Measurements from ENCODE around the gene ENPP1. TPM values are rescaled to one million over a fixed set of nuclear protein-coding genes. Genes with fewer than 3 reads are reported as not detected.
"Not testable (repeated sequence)": the region's sequence is repeated elsewhere in the genome, so short reads cannot be mapped to it uniquely, and the experiment has no call there.

The ENPP1 gene
- total RNA-seq, 1 donor from 2014 or later: 0.41 TPM

DNA sequence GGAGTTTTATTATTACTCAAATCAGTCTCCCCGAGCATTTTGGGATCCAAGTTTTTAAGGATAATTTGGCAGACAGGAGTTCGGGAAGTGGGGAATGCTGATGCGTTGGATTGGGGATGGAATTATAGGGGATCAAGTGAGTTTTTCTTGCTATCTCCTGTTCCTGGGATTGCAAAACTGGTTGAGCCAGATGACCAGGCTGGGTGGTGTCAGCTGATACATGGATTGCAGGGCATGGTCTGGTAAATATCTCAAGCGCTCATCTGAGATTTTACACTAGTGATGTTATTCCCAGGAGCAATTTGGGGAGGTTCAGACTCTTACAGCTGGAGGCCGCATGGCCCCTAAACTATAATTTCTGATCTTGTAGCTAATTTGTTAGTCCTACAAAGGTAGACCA lies 54.7 kb downstream of the ENPP1 start:
- FAIRE-seq (no peak), DNase-seq (ENCODE audit: low spot score in 2 of 2) (no peak)

DNA sequence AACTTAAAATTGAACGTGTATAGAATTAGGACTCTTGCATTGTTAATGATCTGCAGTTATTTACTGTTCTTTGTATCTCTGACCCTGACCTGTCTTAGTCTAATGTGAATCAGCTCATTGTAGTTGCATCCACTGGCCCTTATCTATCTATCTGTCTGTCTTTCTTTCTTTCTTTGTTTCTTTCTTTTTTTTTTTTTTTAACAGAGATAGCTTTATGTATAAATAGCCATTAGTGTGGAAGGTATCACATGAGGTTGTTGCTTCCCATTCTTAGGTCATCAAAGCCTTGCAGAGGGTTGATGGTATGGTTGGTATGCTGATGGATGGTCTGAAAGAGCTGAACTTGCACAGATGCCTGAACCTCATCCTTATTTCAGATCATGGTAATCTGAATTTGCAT lies 59.9 kb downstream of the ENPP1 start:
- DNase-seq (ENCODE audit: low spot score in 2 of 2): no peak
- FAIRE-seq: no peak

DNA sequence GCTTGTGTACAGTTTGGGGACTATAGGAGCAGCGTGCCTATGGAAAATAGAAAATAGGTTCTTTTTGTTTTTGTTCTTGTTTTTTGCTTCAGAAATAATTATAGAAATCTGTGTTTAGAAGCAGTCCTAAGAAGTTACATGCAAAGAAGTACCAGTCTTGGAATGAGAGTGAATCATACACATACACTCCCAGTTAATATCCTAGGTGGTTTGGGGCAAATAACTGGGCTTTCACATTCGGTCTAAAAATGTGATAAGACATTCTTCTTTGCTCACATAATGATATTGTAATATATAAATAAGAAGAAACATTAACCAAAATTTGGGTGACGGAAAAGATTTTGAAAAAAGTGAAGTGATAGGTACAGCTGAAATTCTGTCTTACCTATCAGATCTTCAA lies 61.0 kb downstream of the ENPP1 start:
- FAIRE-seq: no peak

DNA sequence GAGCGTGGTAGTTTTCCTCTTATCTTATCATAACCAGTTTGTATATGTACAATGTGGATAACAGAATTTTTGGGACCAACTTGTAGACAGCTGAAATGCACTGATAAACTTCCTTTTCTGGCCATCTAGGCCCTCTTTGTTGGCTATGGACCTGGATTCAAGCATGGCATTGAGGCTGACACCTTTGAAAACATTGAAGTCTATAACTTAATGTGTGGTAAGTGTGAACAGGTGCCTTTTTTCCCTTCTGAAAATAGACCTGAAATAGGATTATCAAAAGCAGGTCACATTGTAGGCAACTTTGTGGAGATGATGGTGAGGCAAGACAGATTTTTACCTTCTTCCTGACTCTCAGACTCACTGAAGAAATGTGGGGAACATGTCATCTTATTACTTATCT lies 67.8 kb downstream of the ENPP1 start:
- no peak for DNase-seq (ENCODE audit: low spot score in 2 of 2)
- no peak for FAIRE-seq

More for the DNA sequence above, 61.0 kb downstream of the ENPP1 start:
- DNase-seq (ENCODE audit: low spot score in 2 of 2): no peak

DNA sequence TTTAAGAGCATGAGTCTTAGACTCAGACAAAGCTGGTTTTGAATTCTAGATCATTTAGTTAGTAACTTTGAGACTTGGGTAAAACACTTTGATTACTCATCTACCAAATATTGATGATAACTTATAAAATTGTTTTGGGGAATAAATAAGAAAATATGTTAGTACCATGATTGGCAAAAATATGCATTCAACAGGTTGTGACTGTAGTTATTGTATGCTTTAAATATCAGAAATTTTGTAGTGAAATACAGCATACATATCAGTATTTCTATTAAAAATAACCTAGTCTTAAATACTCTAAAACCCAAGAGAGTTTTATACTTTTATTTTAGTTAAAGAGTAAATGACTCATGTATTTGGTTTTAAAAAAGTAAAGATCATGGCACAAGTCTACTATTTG lies 68.7 kb downstream of the ENPP1 start:
- FAIRE-seq: peak; percentile 8
- DNase-seq (ENCODE audit: low spot score in 2 of 2): no peak

DNA sequence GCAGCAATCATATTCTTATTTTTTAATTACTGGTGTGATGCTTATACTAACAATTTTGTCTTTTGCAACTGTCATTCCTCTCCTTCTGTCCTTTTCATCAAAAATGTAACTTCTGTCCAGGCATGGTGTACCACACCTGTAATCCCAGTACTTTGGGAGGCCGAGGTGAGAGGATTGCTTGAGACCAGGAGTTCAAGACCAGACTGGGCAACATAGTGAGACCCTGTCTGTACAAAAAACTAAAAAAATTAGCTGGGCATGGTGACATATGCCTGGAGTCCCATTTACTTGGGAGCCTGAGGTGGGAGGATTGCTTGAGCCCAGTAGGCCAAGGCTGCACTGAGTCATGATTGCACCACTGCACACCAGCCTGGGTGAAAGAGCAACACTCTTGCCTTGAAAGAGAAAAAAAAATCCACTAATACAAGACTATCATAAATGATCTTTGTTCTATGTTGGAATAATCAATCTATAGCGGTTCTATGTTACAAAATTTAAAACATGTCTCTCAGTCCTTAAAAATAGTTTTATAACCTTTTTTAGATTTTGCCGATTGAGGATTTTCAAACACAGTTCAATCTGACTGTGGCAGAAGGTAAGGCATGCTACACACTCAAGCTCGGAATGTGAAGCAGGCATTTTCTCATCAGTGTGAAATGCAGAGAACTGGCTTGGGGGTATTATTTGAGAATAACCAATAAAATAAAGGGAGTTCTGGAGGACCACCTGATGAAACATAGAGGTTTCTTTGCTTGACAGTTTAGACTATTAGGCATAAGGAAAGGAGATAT lies 70.4 kb downstream of the ENPP1 start:
- FAIRE-seq: no peak
- DNase-seq (ENCODE audit: low spot score in 2 of 2): no peak

DNA sequence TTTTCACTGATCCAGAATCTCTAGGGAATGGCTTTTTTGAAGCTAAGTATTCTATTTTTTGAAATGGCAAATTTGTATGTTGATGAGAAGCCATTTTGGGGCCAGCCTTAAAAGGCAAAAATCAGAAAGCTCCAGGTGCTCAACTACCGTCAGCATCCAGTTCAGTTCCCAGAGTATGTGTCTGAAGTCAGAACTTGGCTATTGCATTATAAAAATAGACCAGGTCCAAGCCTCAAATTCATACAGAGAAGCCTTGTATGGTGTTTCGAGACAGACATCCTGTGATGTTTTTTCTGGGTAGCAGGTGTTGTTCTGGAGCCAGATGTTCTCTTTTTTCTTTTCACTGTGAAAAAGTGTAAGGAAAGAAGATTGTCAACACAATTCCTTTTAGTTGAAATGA lies 75.2 kb downstream of the ENPP1 start:
- no peak for DNase-seq (ENCODE audit: low spot score in 2 of 2)
- FAIRE-seq: no peak

DNA sequence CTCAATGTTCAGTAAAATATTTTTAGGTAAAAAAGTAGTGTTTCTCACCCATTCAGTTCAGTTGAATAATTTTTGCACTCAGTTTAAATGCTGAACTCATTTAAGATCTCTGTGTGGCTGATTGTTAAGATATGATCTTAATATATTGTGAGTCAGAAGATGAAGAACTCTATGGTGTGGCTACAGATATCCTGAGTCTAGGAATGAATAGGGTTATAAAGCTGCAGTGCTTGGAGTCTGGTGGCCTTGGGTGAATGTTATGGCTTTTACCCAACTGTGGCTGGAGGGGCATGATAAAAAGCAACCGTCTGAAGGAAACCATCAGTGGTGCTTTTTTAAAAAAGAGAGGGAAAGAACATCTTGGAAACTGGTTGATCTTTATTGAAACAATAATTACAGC lies 77.4 kb downstream of the ENPP1 start:
- DNase-seq (ENCODE audit: low spot score in 2 of 2) (no peak), FAIRE-seq (no peak)

DNA sequence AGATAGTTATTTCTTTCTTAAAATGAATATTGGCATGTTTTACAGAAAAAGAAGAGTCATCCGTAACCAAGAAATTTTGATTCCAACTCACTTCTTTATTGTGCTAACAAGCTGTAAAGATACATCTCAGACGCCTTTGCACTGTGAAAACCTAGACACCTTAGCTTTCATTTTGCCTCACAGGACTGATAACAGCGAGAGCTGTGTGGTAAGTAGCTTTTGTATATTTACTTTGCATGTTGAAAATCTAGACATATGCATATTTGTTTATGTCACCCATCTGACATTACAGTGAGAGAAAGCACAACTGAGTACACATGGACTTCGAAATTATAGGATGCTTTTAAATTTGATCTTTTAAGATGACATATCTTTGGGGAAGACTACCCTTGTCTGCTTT lies 78.7 kb downstream of the ENPP1 start:
- DNase-seq (ENCODE audit: low spot score in 2 of 2): no peak
- FAIRE-seq: no peak

DNA sequence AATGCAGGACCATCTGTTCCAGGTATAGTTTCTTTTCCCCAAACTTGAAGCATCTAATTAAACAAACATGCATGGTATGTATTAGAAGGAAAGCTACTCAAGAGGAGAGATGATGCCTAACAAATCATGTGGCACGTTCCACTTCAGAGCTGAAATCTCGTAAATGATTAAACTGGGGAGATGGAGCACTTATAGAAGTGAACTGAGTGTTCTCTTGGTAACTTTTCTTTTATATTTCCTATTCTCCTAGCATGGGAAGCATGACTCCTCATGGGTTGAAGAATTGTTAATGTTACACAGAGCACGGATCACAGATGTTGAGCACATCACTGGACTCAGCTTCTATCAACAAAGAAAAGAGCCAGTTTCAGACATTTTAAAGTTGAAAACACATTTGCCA lies 82.3 kb downstream of the ENPP1 start:
- FAIRE-seq: no peak

DNA sequence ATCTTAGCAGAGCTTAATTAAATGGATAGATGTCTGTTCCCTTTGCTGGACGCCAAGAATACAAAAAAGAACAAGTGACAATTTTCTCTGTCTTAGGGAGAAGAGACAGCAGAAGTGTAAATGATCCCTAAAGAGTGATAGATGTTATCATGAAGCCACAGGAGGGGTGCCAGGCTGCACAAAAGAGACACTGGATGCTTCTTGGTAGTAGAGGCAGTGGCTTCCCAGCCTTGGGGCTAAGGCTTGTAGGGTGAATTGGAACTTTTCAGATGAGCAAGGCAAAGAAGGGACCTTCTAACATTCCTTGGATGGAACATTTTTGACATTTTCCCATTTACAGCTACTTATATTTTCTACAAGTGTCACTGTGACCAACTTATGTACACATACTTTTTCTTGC lies 85.4 kb downstream of the ENPP1 start:
- FAIRE-seq (no peak), DNase-seq (ENCODE audit: low spot score in 2 of 2) (no peak)

More for the DNA sequence above, 82.3 kb downstream of the ENPP1 start:
- DNase-seq (ENCODE audit: low spot score in 2 of 2): no peak

DNA sequence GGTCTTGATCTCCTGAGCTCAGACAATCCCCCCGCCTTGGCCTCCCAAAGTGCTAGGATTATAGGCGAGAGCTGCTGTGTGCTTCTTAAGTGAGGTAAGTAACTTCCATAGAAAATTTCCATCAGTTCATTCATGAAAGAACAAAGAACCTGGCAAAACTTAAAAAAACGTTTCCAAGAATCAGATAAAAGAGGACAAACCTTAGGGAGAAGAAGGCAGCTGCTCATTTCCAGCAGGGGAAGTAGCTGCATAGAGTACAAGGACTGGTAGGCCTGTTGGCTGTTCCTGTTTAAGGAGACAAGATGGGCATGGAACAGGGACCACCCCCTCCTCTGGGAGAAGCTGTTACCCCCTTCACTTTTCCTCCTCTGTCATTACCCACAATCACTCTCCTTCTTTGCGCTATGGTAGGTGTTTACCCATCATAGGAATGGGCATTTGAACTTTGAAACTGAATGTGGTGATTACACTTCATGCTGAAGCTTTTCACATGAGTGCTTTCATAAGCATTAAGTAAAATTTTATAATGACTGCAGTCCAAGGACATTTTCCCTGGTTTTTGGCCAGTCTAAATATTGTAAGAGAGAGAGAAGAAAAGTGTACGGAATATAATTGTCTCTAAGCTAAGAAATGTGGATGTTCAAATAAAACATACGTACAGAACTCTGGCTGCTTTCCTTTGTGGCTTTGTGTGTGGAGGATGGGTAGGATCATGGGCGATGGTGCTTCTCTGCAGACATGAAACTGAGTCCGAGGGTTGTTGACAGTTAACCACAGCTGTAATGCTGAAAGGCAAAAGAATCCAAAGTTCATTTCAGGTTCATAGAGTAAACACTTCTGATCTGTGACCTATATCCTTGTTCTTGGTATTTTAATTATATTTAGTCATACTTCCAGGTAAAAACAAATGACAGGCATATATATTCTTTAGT lies 86.9 kb downstream of the ENPP1 start:
- DNase-seq (ENCODE audit: low spot score in 2 of 2): no peak
- no peak for FAIRE-seq

DNA sequence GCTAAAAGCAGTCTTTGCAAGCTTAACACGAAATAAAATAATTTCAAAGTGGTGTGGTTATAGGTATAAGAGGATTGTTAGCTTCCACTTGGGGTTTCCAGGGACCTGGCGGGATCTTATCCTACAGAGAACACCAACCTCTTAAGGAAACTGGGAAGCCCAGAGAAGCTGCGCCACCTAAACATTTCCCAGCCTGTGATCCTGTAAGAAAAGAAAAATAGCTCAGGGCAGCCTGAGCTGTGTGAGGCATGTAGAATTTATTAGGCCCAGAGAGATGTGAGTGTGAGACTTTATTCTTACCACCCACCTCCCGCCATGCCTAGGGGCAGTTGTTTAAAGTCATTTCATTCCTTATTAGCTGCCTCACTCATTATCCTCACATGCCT lies 89.2 kb downstream of the ENPP1 start:
- DNase-seq (ENCODE audit: low spot score in 2 of 2) (no peak), FAIRE-seq (no peak)

DNA sequence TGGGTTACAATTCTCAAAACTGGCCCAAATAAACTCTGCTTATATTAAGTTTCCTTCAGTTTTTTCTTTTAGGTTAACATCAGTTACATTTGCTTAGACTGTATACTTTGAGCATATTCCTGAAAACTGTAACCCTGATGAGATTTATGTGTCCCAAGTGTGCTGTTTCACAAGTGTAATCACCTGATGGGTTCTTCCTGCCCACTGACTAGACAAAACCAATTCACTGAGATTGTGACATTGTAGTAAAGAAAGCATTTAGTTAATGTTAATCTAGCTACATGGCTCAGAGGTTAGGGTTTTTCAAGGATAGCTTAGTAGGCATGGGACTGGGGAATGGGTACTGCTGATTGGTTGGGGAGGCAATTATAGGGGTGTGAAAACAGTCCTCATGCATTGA lies 89.8 kb downstream of the ENPP1 start:
- FAIRE-seq: no peak

DNA sequence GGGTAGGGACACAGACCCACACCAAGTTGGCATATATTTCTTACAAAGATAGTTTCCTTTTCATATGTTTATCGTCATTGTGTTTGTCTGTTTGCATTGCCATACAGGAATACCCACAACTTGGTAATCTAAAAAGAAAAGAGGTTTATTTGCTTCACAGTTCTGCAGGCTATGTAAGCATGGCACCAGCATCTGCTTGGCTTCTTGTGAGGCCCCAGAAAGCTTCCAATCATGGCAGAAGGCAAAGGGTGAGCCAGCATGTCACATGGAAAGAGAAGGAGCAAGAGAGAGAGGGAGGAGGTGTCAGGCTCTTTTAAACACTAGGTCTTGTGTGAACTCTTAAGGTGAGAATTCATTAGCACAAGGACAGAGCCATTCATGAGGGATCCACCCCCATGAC lies 90.9 kb downstream of the ENPP1 start:
- no peak for FAIRE-seq

More for the DNA sequence above, 89.8 kb downstream of the ENPP1 start:
- no peak for DNase-seq (ENCODE audit: low spot score in 2 of 2)

DNA sequence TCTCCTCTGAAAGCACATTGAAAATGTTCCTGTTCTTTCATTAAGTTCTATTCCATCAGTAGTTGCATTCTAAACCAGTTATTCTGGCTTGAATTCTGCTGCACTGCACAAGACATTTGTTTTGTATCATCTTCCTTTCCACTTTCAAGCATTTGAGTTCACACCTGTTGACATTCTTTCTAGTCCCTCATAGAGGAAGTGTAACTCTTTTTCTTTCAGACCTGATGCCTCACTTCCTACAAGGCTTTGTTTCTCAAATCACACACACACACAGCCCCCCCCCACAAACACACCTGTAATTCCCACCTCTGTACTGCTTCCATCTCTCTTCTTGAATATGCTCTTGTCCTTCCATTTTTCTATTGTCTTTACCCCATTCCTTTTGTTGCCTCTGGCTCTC lies 92.4 kb downstream of the ENPP1 start:
- no peak for DNase-seq (ENCODE audit: low spot score in 2 of 2)
- no peak for FAIRE-seq

More for the DNA sequence above, 90.9 kb downstream of the ENPP1 start:
- no peak for DNase-seq (ENCODE audit: low spot score in 2 of 2)

DNA sequence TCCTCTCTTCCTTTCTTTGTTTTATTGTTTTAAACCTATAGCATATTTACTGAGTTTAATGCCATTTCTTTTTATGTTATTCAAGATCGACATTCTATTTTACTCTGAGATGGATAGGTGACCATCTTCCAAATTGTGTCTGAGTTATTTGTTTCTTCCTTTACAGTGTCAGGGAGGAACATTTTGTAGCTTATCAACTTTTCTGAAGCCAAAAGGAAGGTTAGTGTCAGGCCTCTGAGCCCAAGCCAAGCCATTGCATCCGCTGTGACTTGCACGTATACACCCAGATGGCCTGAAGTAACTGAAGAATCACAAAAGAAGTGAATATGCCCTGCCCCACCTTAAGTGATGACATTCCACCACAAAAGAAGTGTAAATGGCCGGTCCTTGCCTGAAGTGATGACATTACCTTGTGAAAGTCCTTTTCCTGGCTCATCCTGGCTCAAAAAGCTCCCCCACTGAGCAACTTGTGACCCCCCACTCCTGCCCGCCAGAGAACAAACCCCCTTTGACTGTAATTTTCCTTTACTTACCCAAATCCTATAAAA lies 93.6 kb downstream of the ENPP1 start:
- FAIRE-seq; DNase-seq (ENCODE audit: low spot score in 2 of 2): not testable (repeated sequence)

DNA sequence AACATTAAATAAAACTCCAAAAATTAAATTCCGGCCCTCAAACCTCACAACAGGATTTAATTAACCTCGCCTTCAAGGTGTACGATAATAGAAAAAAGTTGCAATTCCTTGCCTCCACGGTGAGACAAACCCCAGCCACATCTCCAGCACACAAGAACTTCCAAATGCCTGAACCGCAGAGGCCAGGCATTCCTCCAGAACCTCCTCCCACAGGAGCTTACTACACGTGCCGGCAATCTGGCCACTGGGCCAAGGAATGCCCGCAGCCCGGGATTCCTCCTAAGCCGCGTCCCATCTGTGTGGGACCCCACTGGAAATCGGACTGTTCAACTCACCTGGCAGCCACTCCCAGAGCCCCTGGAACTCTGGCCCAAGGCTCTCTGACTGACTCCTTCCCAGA lies 95.9 kb downstream of the ENPP1 start:
- FAIRE-seq: not testable (repeated sequence)

DNA sequence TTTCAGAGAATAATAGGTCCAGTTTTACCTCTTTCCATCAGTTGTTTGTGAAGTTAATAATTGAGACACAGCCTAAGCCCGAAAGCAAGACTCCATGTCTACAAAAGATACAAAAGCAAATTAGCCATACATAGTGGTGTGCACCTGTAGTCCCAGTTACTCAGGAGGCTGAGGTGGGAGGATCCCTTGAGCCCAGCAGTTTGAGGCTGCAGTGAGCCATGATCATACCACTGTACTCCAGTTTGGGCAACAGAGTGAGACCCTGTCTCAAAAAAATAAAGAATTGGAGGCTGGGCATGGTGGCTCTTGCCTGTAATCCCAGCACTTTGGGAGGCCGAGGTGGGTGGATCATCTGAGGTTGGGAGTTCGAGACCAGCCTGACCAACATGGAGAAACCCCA lies 101.0 kb downstream of the ENPP1 start:
- not testable (repeated sequence) for FAIRE-seq; DNase-seq (ENCODE audit: low spot score in 2 of 2)

More for the DNA sequence above, 95.9 kb downstream of the ENPP1 start:
- DNase-seq (ENCODE audit: low spot score in 2 of 2): not testable (repeated sequence)

DNA sequence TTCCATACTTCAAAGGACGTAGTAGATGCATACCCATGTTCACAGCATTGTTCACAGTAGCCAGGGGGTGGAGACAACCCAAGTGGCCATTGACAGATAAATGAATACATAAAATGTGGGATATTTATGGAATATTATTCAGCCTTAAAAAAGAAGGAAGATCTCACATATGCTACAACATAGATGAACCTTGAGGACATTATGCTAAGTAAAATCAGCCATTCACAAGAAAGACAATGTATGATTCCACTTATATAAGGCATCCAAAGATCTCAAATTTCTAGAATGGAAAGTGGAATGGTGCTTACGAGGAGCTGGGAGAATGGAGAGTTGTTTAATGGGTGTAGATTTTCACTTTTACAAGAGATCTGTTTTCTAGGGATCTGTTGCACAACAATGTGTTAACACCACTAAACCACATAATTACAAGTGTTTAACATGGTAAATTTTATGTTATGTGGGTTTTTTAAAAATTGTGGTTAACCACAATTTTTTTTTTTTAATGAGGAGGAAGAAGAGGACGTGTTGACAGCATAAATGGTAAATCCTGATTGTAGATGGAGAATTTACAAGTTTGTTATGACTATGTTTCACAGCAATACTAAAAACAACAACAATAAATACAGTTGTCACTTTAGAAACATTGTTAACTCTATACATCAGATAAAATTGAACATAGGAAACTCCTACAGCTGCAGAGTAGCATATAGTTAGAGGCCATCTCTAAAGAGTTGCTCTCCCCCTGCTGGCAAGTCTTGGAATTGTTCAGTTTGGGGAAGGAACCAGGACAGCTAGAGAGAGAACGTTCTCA lies 101.8 kb downstream of the ENPP1 start:
- FAIRE-seq: peak; percentile 70

More for the DNA sequence above, 101.8 kb downstream of the ENPP1 start:
- peak; percentile 18 to 45 for DNase-seq (ENCODE audit: low spot score in 2 of 2)

Data from frontal cortex (tissue), 4 donors.